Neural progenitor cell (in vitro differentiated cells): ENCODE results near the gene SFMBT2. TPM values are rescaled to one million over a fixed set of nuclear protein-coding genes. Genes with fewer than 3 reads are reported as not detected.

Experiments used
- DNase-seq: peaks from one replicate; pipeline ENCODE4 v3.0.0-alpha.2; 2016; ENCODE audit warnings: low spot score
- H2AFZ ChIP-seq: fragments of 200-600 bp; sonication (generic); replicated peaks from 2 replicates; pipeline ENCODE4 v1.6.1; 2016; ENCODE audit warnings: antibody characterized with exemption
- H3F3A ChIP-seq: fragments of 200-600 bp; sonication (generic); 2 replicates; pipeline ENCODE4 v1.6.1; 2016; ENCODE audit warnings: antibody characterized with exemption, low read depth
- H3K27ac ChIP-seq: fragments of 200-600 bp; sonication (generic); 2 replicates; pipeline ENCODE4 v1.5.1; 2016; ENCODE audit warnings: mild to moderate bottlenecking
- H3K27me3 ChIP-seq: fragments of 200-600 bp; sonication (generic); 2 replicates; pipeline ENCODE4 v1.6.1; 2016; ENCODE audit warnings: mild to moderate bottlenecking, moderate library complexity
- H3K36me3 ChIP-seq: fragments of 200-600 bp; sonication (generic); 2 replicates; pipeline ENCODE4 v1.5.1; 2016
- H3K4me1 ChIP-seq: fragments of 200-600 bp; sonication (generic); 2 replicates; pipeline ENCODE4 v1.6.1; 2016; ENCODE audit warnings: mixed run types
- H3K4me2 ChIP-seq: fragments of 200-600 bp; sonication (generic); 2 replicates; pipeline ENCODE4 v1.6.1; 2016
- H3K4me3 ChIP-seq: fragments of 200-600 bp; sonication (generic); 2 replicates; pipeline ENCODE4 v1.5.1; 2016
- H3K79me2 ChIP-seq: fragments of 200-600 bp; sonication (generic); 2 replicates; pipeline ENCODE4 v1.6.1; 2016; ENCODE audit warnings: low read depth
- H3K9ac ChIP-seq: fragments of 200-600 bp; sonication (generic); 2 replicates; pipeline ENCODE4 v1.6.1; 2016
- H3K9me3 ChIP-seq: fragments of 200-600 bp; sonication (generic); 2 replicates; pipeline ENCODE4 v1.5.1; 2016; ENCODE audit warnings: low read depth
- H4K20me1 ChIP-seq: fragments of 200-600 bp; sonication (generic); 2 replicates; pipeline ENCODE4 v1.6.1; 2016; ENCODE audit warnings: low read depth
- H3K27ac Mint-ChIP-seq: 3 replicates; pipeline ENCODE4 v1.8.0; 2021; ENCODE audit warnings: mixed read lengths
- H3K27me3 Mint-ChIP-seq: 2 replicates; pipeline ENCODE4 v1.8.0; 2022; ENCODE audit warnings: low read depth, mild to moderate bottlenecking, inconsistent platforms, moderate library complexity, mixed read lengths; ENCODE audit not compliant: insufficient read depth
- H3K36me3 Mint-ChIP-seq: 3 replicates; pipeline ENCODE4 v1.8.0; 2021; ENCODE audit warnings: mixed read lengths
- H3K4me1 Mint-ChIP-seq: 3 replicates; pipeline ENCODE4 v1.8.0; 2021; ENCODE audit warnings: mixed read lengths
- H3K4me3 Mint-ChIP-seq: 3 replicates; pipeline ENCODE4 v1.8.0; 2021; ENCODE audit warnings: mild to moderate bottlenecking, moderate library complexity, mixed read lengths
- H3K9me3 Mint-ChIP-seq: 3 replicates; pipeline ENCODE4 v1.8.0; 2020; ENCODE audit warnings: mixed read lengths
- CTCF ChIP-seq: fragments of 200-600 bp; sonication (generic); IDR thresholded peaks from 2 replicates; pipeline ENCODE4 v1.5.1; 2017; ENCODE audit warnings: antibody characterized with exemption, mild to moderate bottlenecking
- EZH2 ChIP-seq: fragments of 200-600 bp; sonication (generic); IDR thresholded peaks from 2 replicates; pipeline ENCODE4 v1.6.1; 2017; ENCODE audit warnings: antibody characterized with exemption, mild to moderate bottlenecking, moderate library complexity
- EZH2phosphoT487 ChIP-seq: fragments of 200-600 bp; sonication (generic); IDR thresholded peaks from 2 replicates; pipeline ENCODE4 v1.6.1; 2017; ENCODE audit warnings: antibody characterized with exemption
- total RNA-seq: library from RNA; depleted of rRNA; stranded (reverse); fragments of >200 nt; gene quantifications from 2 replicates; pipeline ENCODE4 v1.2.3, GENCODE V29; 2015; ENCODE audit warnings: low replicate concordance

SFMBT2 gene
- total RNA-seq, 1 donor from 2014 or later: 1.8 TPM

- Mint-ChIP-seq H3K9me3 (no peaks in the 10 kb centered on the region), H3K27ac (no peak overlapping the region), H3K36me3 (no peaks in the 10 kb centered on the region), H3K27me3 (peaks cover 33% of the 10 kb centered on the region), H3K4me3 (peak overlapping the region; percentile 78), H3K4me1 (peaks cover 19% of the 10 kb centered on the region)
- no peak overlapping the region for H3K27ac ChIP-seq
- peaks cover 17% of the 10 kb centered on the region for H3F3A ChIP-seq
- TF ChIP-seq EZH2 (no peak), EZH2phosphoT487 (peak; percentile 19)
- peak overlapping the region; percentile 46 for H3K4me3 ChIP-seq
- H3K79me2 ChIP-seq: no peaks in the 10 kb centered on the region
- no peak overlapping the region for H3K9ac ChIP-seq
- H3K36me3 ChIP-seq: no peaks in the 10 kb centered on the region
- H3K27me3 ChIP-seq: peaks cover 83% of the 10 kb centered on the region
- H4K20me1 ChIP-seq: peaks cover 5% of the 10 kb centered on the region
- H3K9me3 ChIP-seq: no peaks in the 10 kb centered on the region
- DNase-seq: peak; percentile 84
- peak overlapping the region; percentile 98 for H3K4me2 ChIP-seq
- peak overlapping the region; percentile 97 for H2AFZ ChIP-seq
- H3K4me1 ChIP-seq: peaks cover 16% of the 10 kb centered on the region
Measured at GRCh38 chr10:7412237-7412927, 1.5 kb upstream of the SFMBT2 start.

- TF ChIP-seq EZH2phosphoT487: peak; percentile 69
- no peak for TF ChIP-seq CTCF
- TF ChIP-seq EZH2: peak; percentile 13
- H3K9me3 Mint-ChIP-seq: no peaks in the 10 kb centered on the region
- H3K36me3 ChIP-seq: no peaks in the 10 kb centered on the region
- H4K20me1 ChIP-seq: peaks cover 5% of the 10 kb centered on the region
- no peak overlapping the region for H3K27ac Mint-ChIP-seq
- peak overlapping the region; percentile 68 for H3K4me3 ChIP-seq
- H3K36me3 Mint-ChIP-seq: no peaks in the 10 kb centered on the region
- peak overlapping the region; percentile 97 for H2AFZ ChIP-seq
- no peak overlapping the region for H3K27ac ChIP-seq
- H3K9ac ChIP-seq: no peak overlapping the region
- no peaks in the 10 kb centered on the region for H3K9me3 ChIP-seq
- H3K4me2 ChIP-seq: peak overlapping the region; percentile 98
- peaks cover 89% of the 10 kb centered on the region for H3K27me3 ChIP-seq
- H3K79me2 ChIP-seq: no peaks in the 10 kb centered on the region
- DNase-seq: peak; percentile 55
- H3K27me3 Mint-ChIP-seq: peaks cover 36% of the 10 kb centered on the region
- H3F3A ChIP-seq: peaks cover 17% of the 10 kb centered on the region
- H3K4me1 Mint-ChIP-seq: peaks cover 19% of the 10 kb centered on the region
- peak overlapping the region; percentile 94 for H3K4me3 Mint-ChIP-seq
- peaks cover 23% of the 10 kb centered on the region for H3K4me1 ChIP-seq
Measured at GRCh38 chr10:7411671-7412128, 866 bp upstream of the SFMBT2 start.

GRCh38 chr10:7410301-7410861 is 453 bp downstream of the SFMBT2 start:
- DNase-seq: peak; percentile 67
- H3K27me3 ChIP-seq: peaks cover 93% of the 10 kb centered on the region
- peaks cover 5% of the 10 kb centered on the region for H4K20me1 ChIP-seq
- H2AFZ ChIP-seq: peak overlapping the region; percentile 97
- Mint-ChIP-seq H3K36me3 (no peaks in the 10 kb centered on the region), H3K4me3 (peak overlapping the region; percentile 94), H3K4me1 (peaks cover 19% of the 10 kb centered on the region), H3K9me3 (no peaks in the 10 kb centered on the region), H3K27me3 (peaks cover 41% of the 10 kb centered on the region), H3K27ac (peak overlapping the region; percentile 15)
- H3K4me2 ChIP-seq: peak overlapping the region; percentile 98
- H3K79me2 ChIP-seq: no peaks in the 10 kb centered on the region
- H3K9ac ChIP-seq: no peak overlapping the region
- H3K9me3 ChIP-seq: no peaks in the 10 kb centered on the region
- H3K27ac ChIP-seq: no peak overlapping the region
- TF ChIP-seq EZH2phosphoT487: no peak
- H3K36me3 ChIP-seq: no peaks in the 10 kb centered on the region
- peak overlapping the region; percentile 68 for H3K4me3 ChIP-seq
- peaks cover 24% of the 10 kb centered on the region for H3K4me1 ChIP-seq
- H3F3A ChIP-seq: peaks cover 17% of the 10 kb centered on the region

- Histone ChIP-seq H3F3A (peaks cover 17% of the 10 kb centered on the region), H3K4me1 (peaks cover 24% of the 10 kb centered on the region), H3K27me3 (peaks cover 87% of the 10 kb centered on the region), H3K4me2 (peak overlapping the region; percentile 98), H3K27ac (no peak overlapping the region), H3K79me2 (no peaks in the 10 kb centered on the region), H2AFZ (no peak overlapping the region), H3K4me3 (peak overlapping the region; percentile 68), H4K20me1 (peaks cover 5% of the 10 kb centered on the region), H3K9ac (no peak overlapping the region), H3K36me3 (no peaks in the 10 kb centered on the region), H3K9me3 (no peaks in the 10 kb centered on the region)
- Mint-ChIP-seq H3K27ac (peak overlapping the region; percentile 15), H3K36me3 (peaks cover 2% of the 10 kb centered on the region), H3K9me3 (no peaks in the 10 kb centered on the region), H3K27me3 (peaks cover 41% of the 10 kb centered on the region), H3K4me1 (peaks cover 19% of the 10 kb centered on the region), H3K4me3 (peak overlapping the region; percentile 94)
- peak; percentile 26 for DNase-seq
- TF ChIP-seq EZH2phosphoT487: peak; percentile 26
- TF ChIP-seq CTCF: no peak
Measured at GRCh38 chr10:7409732-7410168, 1.1 kb downstream of the SFMBT2 start.
